ENCODE measurements around the gene DUOX2.
"Not testable (repeated sequence)": the region's sequence is repeated elsewhere in the genome, so short reads cannot be mapped to it uniquely, and the experiment has no call there.

Gene DUOX2

DNA sequence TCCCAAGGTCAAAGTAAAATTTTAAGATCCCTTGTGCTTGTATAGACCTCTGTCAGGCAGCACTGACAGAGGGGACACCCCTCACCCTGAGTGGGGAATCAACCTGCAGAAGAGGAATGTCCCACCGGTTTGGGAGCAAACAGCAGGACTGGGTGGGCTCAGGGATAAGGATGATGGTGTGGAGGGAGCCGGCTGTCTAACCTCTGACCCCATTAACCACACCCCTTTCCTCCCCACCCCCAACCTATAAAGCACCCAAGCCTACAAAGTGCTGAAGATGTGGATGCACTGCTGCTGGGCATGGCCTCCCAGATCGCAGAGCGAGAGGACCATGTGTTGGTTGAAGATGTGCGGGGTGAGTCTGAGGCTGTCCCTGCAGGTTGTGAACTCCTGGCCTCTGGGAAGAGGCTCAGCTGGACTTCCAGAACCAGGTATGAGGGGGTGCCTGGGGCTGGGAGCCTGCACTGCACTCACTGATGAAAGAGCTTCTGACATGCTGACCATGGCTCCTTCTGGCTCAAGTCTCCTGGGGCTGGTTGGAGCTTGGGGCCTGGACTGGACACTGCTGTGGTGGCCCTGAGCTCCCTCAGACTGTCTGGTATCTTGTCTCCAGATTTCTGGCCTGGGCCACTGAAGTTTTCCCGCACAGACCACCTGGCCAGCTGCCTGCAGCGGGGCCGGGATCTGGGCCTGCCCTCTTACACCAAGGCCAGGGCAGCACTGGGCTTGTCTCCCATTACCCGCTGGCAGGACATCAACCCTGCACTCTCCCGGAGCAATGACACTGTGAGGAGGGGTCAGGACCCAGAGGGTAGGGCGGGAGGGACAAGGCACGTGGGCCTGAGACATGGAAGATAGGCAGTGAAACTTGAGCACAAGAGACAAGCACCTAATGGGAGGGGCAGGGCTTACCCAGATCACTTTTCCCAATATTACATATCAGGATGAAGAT lies 25.1 kb upstream of the DUOX2 start:
- Histone ChIP-seq H3K9me3 (no peaks in the 10 kb centered on the region), H3K4me1 (ENCODE audit: control insufficient read depth in 1 of 2, insufficient read depth in 1 of 2, low read depth in 1 of 2, low read length in 1 of 2) (peaks cover 0 to 7% of the 10 kb centered on the region in 2 experiments), H3K36me3 (no peaks in the 10 kb centered on the region), H3K27ac (no peak overlapping the region), H3K4me3 (ENCODE audit: low read depth in 1 of 2, low read length in 1 of 2) (no peak overlapping the region), H3K27me3 (peaks cover 40% of the 10 kb centered on the region)
- no peak for TF ChIP-seq CTCF (IDR thresholded peaks at IDR 0.05)

DNA sequence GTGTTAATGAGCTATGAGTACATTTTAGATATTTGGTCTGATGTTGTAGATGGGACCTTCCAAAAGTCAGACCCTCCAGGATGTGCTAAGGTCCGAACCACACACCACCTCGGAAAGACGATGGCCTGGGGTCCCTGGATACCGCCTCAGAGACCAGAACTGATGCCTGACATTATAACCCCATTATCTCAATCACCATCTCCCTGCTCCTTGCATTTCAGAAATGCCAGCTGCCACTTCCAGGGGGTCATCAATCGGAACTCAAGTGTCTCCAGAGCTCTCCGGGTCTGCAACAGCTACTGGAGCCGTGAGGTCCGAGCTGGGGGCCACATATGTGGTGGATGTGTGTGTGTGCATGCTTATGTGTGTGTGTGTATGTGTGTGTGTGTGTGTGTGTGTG lies 23.7 kb upstream of the DUOX2 start:
- peaks cover 54% of the 10 kb centered on the region for H3K27me3 ChIP-seq
- TF ChIP-seq CTCF (IDR thresholded peaks at IDR 0.05): no peak
- no peaks in the 10 kb centered on the region for H3K9me3 ChIP-seq
- H3K27ac ChIP-seq: no peak overlapping the region
- H3K36me3 ChIP-seq: no peaks in the 10 kb centered on the region
- H3K4me3 ChIP-seq (ENCODE audit: low read depth in 1 of 2, low read length in 1 of 2): no peak overlapping the region
- H3K4me1 ChIP-seq (ENCODE audit: control insufficient read depth in 1 of 2, insufficient read depth in 1 of 2, low read depth in 1 of 2, low read length in 1 of 2): peaks cover 0 to 7% of the 10 kb centered on the region in 2 experiments

GRCh38 chr15:45136378-45136764 lies 22.4 kb upstream of the DUOX2 start:
- peaks cover 67% of the 10 kb centered on the region for H3K27me3 ChIP-seq
- peaks cover 0 to 7% of the 10 kb centered on the region in 2 experiments for H3K4me1 ChIP-seq (ENCODE audit: control insufficient read depth in 1 of 2, insufficient read depth in 1 of 2, low read depth in 1 of 2, low read length in 1 of 2)
- H3K36me3 ChIP-seq: no peaks in the 10 kb centered on the region
- H3K9me3 ChIP-seq: no peaks in the 10 kb centered on the region
- no peak overlapping the region for H3K4me3 ChIP-seq (ENCODE audit: low read depth in 1 of 2, low read length in 1 of 2)
- TF ChIP-seq CTCF (IDR thresholded peaks at IDR 0.05): no peak
- H3K27ac ChIP-seq: no peak overlapping the region

DNA sequence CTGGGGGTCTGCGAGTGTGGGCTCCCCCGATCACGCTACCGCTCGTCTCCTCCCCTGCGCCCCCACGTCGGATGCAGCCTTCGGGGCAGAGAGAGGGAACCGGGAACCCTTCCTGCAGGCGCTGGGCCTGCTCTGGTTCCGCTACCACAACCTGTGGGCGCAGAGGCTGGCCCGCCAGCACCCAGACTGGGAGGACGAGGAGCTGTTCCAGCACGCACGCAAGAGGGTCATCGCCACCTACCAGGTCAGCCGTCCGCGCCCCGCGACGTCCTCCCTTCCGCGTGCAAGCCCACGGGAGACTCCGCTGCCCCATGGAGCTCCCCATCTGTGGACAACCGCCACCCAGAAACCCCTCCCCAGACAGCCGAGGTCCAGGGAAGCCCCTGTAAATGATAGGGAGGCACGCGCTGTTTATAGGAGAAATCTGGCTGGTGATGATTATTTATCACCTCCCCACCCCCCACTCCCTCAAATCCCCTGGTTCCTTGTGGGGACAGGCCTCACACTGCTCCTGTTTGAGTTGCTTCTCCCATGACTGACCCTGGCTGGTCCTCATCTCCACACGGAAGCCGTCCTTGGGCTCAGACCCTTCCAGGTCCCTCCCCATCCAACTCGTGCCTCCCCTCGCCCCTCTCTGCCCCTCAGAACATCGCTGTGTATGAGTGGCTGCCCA lies 21.9 kb upstream of the DUOX2 start:
- not testable (repeated sequence) for H3K27ac ChIP-seq; H3K36me3 ChIP-seq; H3K4me1 ChIP-seq (ENCODE audit: control insufficient read depth in 1 of 2, insufficient read depth in 1 of 2, low read depth in 1 of 2, low read length in 1 of 2); H3K4me3 ChIP-seq (ENCODE audit: low read depth in 1 of 2, low read length in 1 of 2); H3K9me3 ChIP-seq
- H3K27me3 ChIP-seq: peaks cover 73% of the 10 kb centered on the region

DNA sequence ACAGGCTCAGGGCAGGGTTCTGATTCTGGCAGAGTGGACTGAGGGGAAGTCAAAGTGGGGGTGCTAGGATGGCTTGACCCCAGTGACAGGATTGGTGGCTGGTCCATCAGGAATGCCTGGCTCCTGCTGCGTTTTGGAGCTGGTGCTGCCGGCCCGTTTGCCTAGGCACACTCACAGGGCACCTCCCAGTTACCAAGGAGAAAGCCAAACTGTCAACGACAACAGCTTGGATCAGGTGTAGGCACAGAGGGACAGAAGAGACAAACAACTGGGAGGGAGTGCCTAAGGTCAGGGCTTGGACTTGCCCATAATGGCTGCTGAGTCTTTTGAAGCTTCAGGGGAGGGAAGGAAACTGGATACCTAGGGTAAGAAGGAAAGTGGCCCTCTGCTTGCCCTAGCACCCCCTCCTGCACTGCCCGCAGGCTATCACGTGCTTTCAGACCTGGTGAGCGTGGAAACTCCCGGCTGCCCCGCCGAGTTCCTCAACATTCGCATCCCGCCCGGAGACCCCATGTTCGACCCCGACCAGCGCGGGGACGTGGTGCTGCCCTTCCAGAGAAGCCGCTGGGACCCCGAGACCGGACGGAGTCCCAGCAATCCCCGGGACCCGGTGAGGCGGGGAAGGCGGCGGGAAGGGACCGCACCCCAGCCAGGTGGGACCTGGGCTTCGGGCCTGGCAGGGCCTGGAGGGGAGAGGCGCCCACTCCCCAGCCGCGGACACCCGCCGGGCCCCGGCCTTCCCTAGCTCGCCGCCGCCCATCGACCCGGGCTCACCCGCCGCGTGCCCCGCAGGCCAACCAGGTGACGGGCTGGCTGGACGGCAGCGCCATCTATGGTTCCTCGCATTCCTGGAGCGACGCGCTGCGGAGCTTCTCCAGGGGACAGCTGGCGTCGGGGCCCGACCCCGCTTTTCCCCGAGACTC lies 21.0 kb upstream of the DUOX2 start:
- H3K9me3 ChIP-seq: no peaks in the 10 kb centered on the region
- H3K4me1 ChIP-seq (ENCODE audit: control insufficient read depth in 1 of 2, insufficient read depth in 1 of 2, low read depth in 1 of 2, low read length in 1 of 2): peaks cover 0 to 7% of the 10 kb centered on the region in 2 experiments
- no peak overlapping the region for H3K27ac ChIP-seq
- no peak overlapping the region for H3K4me3 ChIP-seq (ENCODE audit: low read depth in 1 of 2, low read length in 1 of 2)
- H3K27me3 ChIP-seq: peaks cover 82% of the 10 kb centered on the region
- no peaks in the 10 kb centered on the region for H3K36me3 ChIP-seq
- no peak for TF ChIP-seq CTCF (IDR thresholded peaks at IDR 0.05)

Measured in neutrophil (primary cell).